HepG2 (cell line): Measurements from ENCODE around the gene STKLD1. TPM values are rescaled to one million over a fixed set of nuclear protein-coding genes. Genes with fewer than 3 reads are reported as not detected.

ENCODE experiments used
- ATF6 ChIP-seq: sonication (generic); formaldehyde crosslinking; conservative IDR thresholded peaks from 2 replicates; pipeline ENCODE4 v1.4.0; 2020; ENCODE audit warnings: missing genetic modification reagents
- JARID2 ChIP-seq: sonication (generic); formaldehyde crosslinking; IDR thresholded peaks from 2 replicates; pipeline ENCODE4 v1.8.1; 2023; ENCODE audit warnings: missing genetic modification reagents, inconsistent platforms; ENCODE audit not compliant: insufficient replicate concordance
- KAT8 ChIP-seq: IDR thresholded peaks from 2 replicates; pipeline ENCODE4 v1.6.1; 2016; ENCODE audit warnings: missing genetic modification reagents, missing compliant biosample characterization
- KDM4B ChIP-seq: sonication (generic); formaldehyde crosslinking; IDR thresholded peaks from 2 replicates; pipeline ENCODE4 v1.4.0; 2020; ENCODE audit warnings: missing genetic modification reagents
- RBM39 ChIP-seq: fragments of 200-400 bp; formaldehyde crosslinking; IDR thresholded peaks from one replicate; pipeline ENCODE4 v1.6.1; 2018; ENCODE audit warnings: antibody characterized with exemption, mild to moderate bottlenecking, low read depth, low read length; ENCODE audit not compliant: poor library complexity, severe bottlenecking
- SRSF1 ChIP-seq: fragments of 200-400 bp; formaldehyde crosslinking; optimal IDR thresholded peaks from 2 replicates; pipeline ENCODE3; 2017; ENCODE audit warnings: mild to moderate bottlenecking, low read depth, low read length, moderate library complexity
- STAT5B ChIP-seq: sonication (generic); formaldehyde crosslinking; IDR thresholded peaks from 2 replicates; pipeline ENCODE4 v1.4.0; 2020; ENCODE audit warnings: missing genetic modification reagents
- TAF1 ChIP-seq: sonication (generic); formaldehyde crosslinking; IDR thresholded peaks from 2 replicates; pipeline ENCODE4 v1.4.0; 2020; ENCODE audit warnings: missing genetic modification reagents
- TCF7L2 ChIP-seq: IDR thresholded peaks from 2 replicates; pipeline ENCODE4 v1.6.1; 2011; ENCODE audit warnings: mild to moderate bottlenecking, low read depth, low read length, moderate library complexity
- TRIM24 ChIP-seq: sonication (generic); formaldehyde crosslinking; IDR thresholded peaks from 2 replicates; pipeline ENCODE4 v1.8.0; 2022; ENCODE audit warnings: mild to moderate bottlenecking, missing genetic modification reagents
- YEATS2 ChIP-seq: sonication (generic); formaldehyde crosslinking; IDR thresholded peaks from 2 replicates; pipeline ENCODE4 v1.4.0; 2020; ENCODE audit warnings: missing genetic modification reagents, borderline replicate concordance
- ZBTB1 ChIP-seq: sonication (generic); formaldehyde crosslinking; IDR thresholded peaks from 2 replicates; pipeline ENCODE4 v1.4.0; 2020; ENCODE audit warnings: missing genetic modification reagents, borderline replicate concordance
- ZFP41 ChIP-seq: sonication (generic); formaldehyde crosslinking; IDR thresholded peaks from 2 replicates; pipeline ENCODE4 v1.4.0; 2020; ENCODE audit warnings: mild to moderate bottlenecking, missing genetic modification reagents, borderline replicate concordance
- ZNF224 ChIP-seq: sonication (generic); formaldehyde crosslinking; IDR thresholded peaks from 2 replicates; pipeline ENCODE4 v1.5.0; 2020; ENCODE audit warnings: mild to moderate bottlenecking, missing genetic modification reagents
- ZNF274 ChIP-seq: sonication (generic); formaldehyde crosslinking; IDR thresholded peaks from 2 replicates; pipeline ENCODE4 v1.5.1; 2020; ENCODE audit warnings: mild to moderate bottlenecking, missing genetic modification reagents
- ZNF605 ChIP-seq: sonication (generic); formaldehyde crosslinking; IDR thresholded peaks from 2 replicates; pipeline ENCODE4 v1.8.0; 2022; ENCODE audit warnings: mild to moderate bottlenecking, missing genetic modification reagents
- ZNF674 ChIP-seq: sonication (generic); formaldehyde crosslinking; IDR thresholded peaks from 2 replicates; pipeline ENCODE4 v1.5.0; 2020; ENCODE audit warnings: low read depth, mild to moderate bottlenecking, missing genetic modification reagents
- ZNF761 ChIP-seq: sonication (generic); formaldehyde crosslinking; conservative IDR thresholded peaks from 2 replicates; pipeline ENCODE4 v1.4.0; 2020; ENCODE audit warnings: mild to moderate bottlenecking, missing genetic modification reagents
- polyA plus RNA-seq, 8 experiments: library from polyadenylated mRNA; depleted of rRNA in 3 of 8; stranded (reverse) in 7 of 8; unstranded in 1 of 8; fragments of >200 nt; fragmentation: Illumina TruSeq in 4 of 8; extraction: Trizol in 4 of 8; gene quantifications; 2 replicates each; pipeline versions ENCODE4 v1.2.1 to v1.2.3, GENCODE V29; 2011 to 2016; ENCODE audit warnings: low read depth in 4 of 8, missing spikeins in 1 of 8, mixed read lengths in 1 of 8; ENCODE audit not compliant: insufficient read depth in 1 of 8
- total RNA-seq, 5 experiments: library from RNA; depleted of rRNA; stranded (reverse); fragments of >200 nt; fragmentation: Illumina TruSeq; extraction: Trizol; gene quantifications; 2 replicates each; pipeline ENCODE4 v1.2.3, GENCODE V29; 2016; ENCODE audit warnings: low read depth in 1 of 5
- TF ChIP-seq, protein P1 (sequence below): sonication (generic); formaldehyde crosslinking; IDR thresholded peaks from 2 replicates; pipeline ENCODE4 v1.5.0; 2020; ENCODE audit warnings: mild to moderate bottlenecking, missing genetic modification reagents
- TF ChIP-seq, protein P2 (sequence below): sonication (generic); formaldehyde crosslinking; IDR thresholded peaks from 2 replicates; pipeline ENCODE4 v1.4.0; 2020; ENCODE audit warnings: missing genetic modification reagents
- TF ChIP-seq, protein P3 (sequence below): sonication (generic); formaldehyde crosslinking; IDR thresholded peaks from 2 replicates; pipeline ENCODE4 v1.4.0; 2020; ENCODE audit warnings: missing genetic modification reagents, mild to moderate bottlenecking, borderline replicate concordance

The STKLD1 gene
- total and polyA plus RNA-seq, 2 of the 13 experiments (the other 11 are each of a cell fraction or from before 2014, with no cell fraction given), result 1.5 to 2.2 TPM

GRCh38 chr9:133356391-133357091, 19.6 kb upstream of the STKLD1 start, which contains the start of the genes SURF1 and SURF2 (continued):
- TF ChIP-seq, protein P1, sequence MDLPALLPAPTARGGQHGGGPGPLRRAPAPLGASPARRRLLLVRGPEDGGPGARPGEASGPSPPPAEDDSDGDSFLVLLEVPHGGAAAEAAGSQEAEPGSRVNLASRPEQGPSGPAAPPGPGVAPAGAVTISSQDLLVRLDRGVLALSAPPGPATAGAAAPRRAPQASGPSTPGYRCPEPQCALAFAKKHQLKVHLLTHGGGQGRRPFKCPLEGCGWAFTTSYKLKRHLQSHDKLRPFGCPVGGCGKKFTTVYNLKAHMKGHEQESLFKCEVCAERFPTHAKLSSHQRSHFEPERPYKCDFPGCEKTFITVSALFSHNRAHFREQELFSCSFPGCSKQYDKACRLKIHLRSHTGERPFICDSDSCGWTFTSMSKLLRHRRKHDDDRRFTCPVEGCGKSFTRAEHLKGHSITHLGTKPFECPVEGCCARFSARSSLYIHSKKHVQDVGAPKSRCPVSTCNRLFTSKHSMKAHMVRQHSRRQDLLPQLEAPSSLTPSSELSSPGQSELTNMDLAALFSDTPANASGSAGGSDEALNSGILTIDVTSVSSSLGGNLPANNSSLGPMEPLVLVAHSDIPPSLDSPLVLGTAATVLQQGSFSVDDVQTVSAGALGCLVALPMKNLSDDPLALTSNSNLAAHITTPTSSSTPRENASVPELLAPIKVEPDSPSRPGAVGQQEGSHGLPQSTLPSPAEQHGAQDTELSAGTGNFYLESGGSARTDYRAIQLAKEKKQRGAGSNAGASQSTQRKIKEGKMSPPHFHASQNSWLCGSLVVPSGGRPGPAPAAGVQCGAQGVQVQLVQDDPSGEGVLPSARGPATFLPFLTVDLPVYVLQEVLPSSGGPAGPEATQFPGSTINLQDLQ (CRISPR knock-in tag), result 0 out of 2 replicates have a peak, but pooled peaks have one; percentile 18
- TF ChIP-seq RBM39 (no peak), KAT8 (CRISPR knock-in tag) (peak; percentile 73; the same call in 1 of the 2 replicates), SRSF1 (peak; percentile 61), KDM4B (CRISPR knock-in tag) (no peak), ZNF274 (0 out of 2 replicates have a peak, but pooled peaks have one; percentile 43), ZNF761 (CRISPR knock-in tag) (0 out of 2 replicates have a peak, but pooled peaks have one; percentile 37), TAF1 (CRISPR knock-in tag) (peak; percentile 60; the same call in 1 of the 2 replicates), TRIM24 (no peak), ZNF674 (CRISPR knock-in tag) (no peak), STAT5B (CRISPR knock-in tag) (no peak), YEATS2 (peak; percentile 60; the same call in 1 of the 2 replicates), ZNF224 (CRISPR knock-in tag) (no peak), ZNF605 (CRISPR knock-in tag) (no peak), ZFP41 (CRISPR knock-in tag) (0 out of 2 replicates have a peak, but pooled peaks have one; percentile 36), JARID2 (CRISPR knock-in tag) (no peak), ZBTB1 (CRISPR knock-in tag) (no peak), ATF6 (no peak), TCF7L2 (no peak)
- TF ChIP-seq, protein P2, sequence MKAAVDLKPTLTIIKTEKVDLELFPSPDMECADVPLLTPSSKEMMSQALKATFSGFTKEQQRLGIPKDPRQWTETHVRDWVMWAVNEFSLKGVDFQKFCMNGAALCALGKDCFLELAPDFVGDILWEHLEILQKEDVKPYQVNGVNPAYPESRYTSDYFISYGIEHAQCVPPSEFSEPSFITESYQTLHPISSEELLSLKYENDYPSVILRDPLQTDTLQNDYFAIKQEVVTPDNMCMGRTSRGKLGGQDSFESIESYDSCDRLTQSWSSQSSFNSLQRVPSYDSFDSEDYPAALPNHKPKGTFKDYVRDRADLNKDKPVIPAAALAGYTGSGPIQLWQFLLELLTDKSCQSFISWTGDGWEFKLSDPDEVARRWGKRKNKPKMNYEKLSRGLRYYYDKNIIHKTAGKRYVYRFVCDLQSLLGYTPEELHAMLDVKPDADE (CRISPR knock-in tag), result no peak
- TF ChIP-seq, protein P3, sequence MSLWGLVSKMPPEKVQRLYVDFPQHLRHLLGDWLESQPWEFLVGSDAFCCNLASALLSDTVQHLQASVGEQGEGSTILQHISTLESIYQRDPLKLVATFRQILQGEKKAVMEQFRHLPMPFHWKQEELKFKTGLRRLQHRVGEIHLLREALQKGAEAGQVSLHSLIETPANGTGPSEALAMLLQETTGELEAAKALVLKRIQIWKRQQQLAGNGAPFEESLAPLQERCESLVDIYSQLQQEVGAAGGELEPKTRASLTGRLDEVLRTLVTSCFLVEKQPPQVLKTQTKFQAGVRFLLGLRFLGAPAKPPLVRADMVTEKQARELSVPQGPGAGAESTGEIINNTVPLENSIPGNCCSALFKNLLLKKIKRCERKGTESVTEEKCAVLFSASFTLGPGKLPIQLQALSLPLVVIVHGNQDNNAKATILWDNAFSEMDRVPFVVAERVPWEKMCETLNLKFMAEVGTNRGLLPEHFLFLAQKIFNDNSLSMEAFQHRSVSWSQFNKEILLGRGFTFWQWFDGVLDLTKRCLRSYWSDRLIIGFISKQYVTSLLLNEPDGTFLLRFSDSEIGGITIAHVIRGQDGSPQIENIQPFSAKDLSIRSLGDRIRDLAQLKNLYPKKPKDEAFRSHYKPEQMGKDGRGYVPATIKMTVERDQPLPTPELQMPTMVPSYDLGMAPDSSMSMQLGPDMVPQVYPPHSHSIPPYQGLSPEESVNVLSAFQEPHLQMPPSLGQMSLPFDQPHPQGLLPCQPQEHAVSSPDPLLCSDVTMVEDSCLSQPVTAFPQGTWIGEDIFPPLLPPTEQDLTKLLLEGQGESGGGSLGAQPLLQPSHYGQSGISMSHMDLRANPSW (CRISPR knock-in tag), result no peak
